Endodermal cell (in vitro differentiated cells): ENCODE data around the gene PCDHA4. TPM values are rescaled to one million over a fixed set of nuclear protein-coding genes. Genes with fewer than 3 reads are reported as not detected.
"Not testable (repeated sequence)": the region's sequence is repeated elsewhere in the genome, so short reads cannot be mapped to it uniquely, and the experiment has no call there.

Experiments
- DNase-seq: peaks from one replicate; pipeline ENCODE4 v3.0.0-alpha.2; 2017
- H3K27ac ChIP-seq: 2 replicates; pipeline ENCODE4 v1.5.1; 2013; ENCODE audit warnings: mild to moderate bottlenecking, low read depth, low read length, moderate library complexity
- H3K27me3 ChIP-seq: 2 replicates; pipeline ENCODE4 v1.6.1; 2013; ENCODE audit warnings: mild to moderate bottlenecking, low read length, moderate library complexity; ENCODE audit not compliant: insufficient read depth, control insufficient read depth, poor library complexity, severe bottlenecking
- H3K36me3 ChIP-seq: 2 replicates; pipeline ENCODE4 v1.7.0; 2013; ENCODE audit warnings: mild to moderate bottlenecking, low read length, moderate library complexity; ENCODE audit not compliant: control insufficient read depth, insufficient read depth
- H3K4me1 ChIP-seq: one replicate; pipeline ENCODE4 v1.7.0; 2013; ENCODE audit warnings: low read length; ENCODE audit not compliant: control insufficient read depth, insufficient read depth
- H3K4me3 ChIP-seq: 2 replicates; pipeline ENCODE4 v1.5.1; 2013; ENCODE audit warnings: mild to moderate bottlenecking, low read length, moderate library complexity
- H3K9ac ChIP-seq: 2 replicates; pipeline ENCODE4 v1.6.1; 2013; ENCODE audit warnings: mild to moderate bottlenecking, low read length, moderate library complexity; ENCODE audit not compliant: poor library complexity, severe bottlenecking; ENCODE audit errors: extremely low read depth
- H3K9me3 ChIP-seq: 2 replicates; pipeline ENCODE4 v1.6.1; 2013; ENCODE audit warnings: mild to moderate bottlenecking, low read length, moderate library complexity; ENCODE audit not compliant: control insufficient read depth
- H3K27ac Mint-ChIP-seq: 2 replicates; pipeline ENCODE4 v1.8.0; 2020; ENCODE audit warnings: mixed read lengths
- H3K27me3 Mint-ChIP-seq: 2 replicates; pipeline ENCODE4 v1.8.0; 2021; ENCODE audit warnings: mild to moderate bottlenecking, mixed read lengths; ENCODE audit not compliant: insufficient read depth
- H3K36me3 Mint-ChIP-seq: 2 replicates; pipeline ENCODE4 v1.8.0; 2020; ENCODE audit warnings: low read depth, mixed read lengths
- H3K4me1 Mint-ChIP-seq: 2 replicates; pipeline ENCODE4 v1.8.0; 2020; ENCODE audit warnings: mixed read lengths
- H3K4me3 Mint-ChIP-seq: 2 replicates; pipeline ENCODE4 v1.8.0; 2020; ENCODE audit warnings: mild to moderate bottlenecking, moderate library complexity, mixed read lengths
- H3K9me3 Mint-ChIP-seq: 2 replicates; pipeline ENCODE4 v1.8.0; 2020; ENCODE audit warnings: mild to moderate bottlenecking, mixed read lengths
- WGBS, 2 experiments: methylation state at CpG; one replicate each; pipeline versions ENCODE4 v1.1.5 to v1.1.7; 2013; ENCODE audit warnings: missing lambda C conversion rate in 2 of 2, mixed read lengths in 1 of 2; ENCODE audit not compliant: insufficient coverage in 1 of 2, insufficient read length in 1 of 2; 5-methylcytosine and 5-hydroxymethylcytosine counted together
- total RNA-seq, 2 donors: library from RNA; stranded (reverse); fragmentation: NEBNext Ultra II Directional in 1 of 2; extraction: Animal tissue kit (Norgen Biotek cat#: 25700) in 1 of 2; gene quantifications; 2 replicates in 1 of 2; 3 replicates in 1 of 2; pipeline ENCODE4 v1.2.1, GENCODE V29; 2021
- TF ChIP-seq, protein P1 (sequence below): fragments of 200-600 bp; sonication (generic); conservative IDR thresholded peaks from 2 replicates; pipeline ENCODE4 v1.5.0; 2021; ENCODE audit warnings: antibody characterized with exemption, mild to moderate bottlenecking

Gene PCDHA4
- total RNA-seq, 2 donors from 2014 or later: 5.6 to 6.3 TPM

GRCh38 chr5:140802781-140803271 is 4.0 kb upstream of the PCDHA4 start:
- H3K27me3 ChIP-seq: no peaks in the 10 kb centered on the region
- no peaks in the 10 kb centered on the region for H3K4me1 ChIP-seq
- Mint-ChIP-seq H3K4me1 (no peaks in the 10 kb centered on the region), H3K27ac (no peak overlapping the region), H3K27me3 (no peaks in the 10 kb centered on the region), H3K36me3 (peaks cover 26% of the 10 kb centered on the region), H3K4me3 (no peak overlapping the region), H3K9me3 (peaks cover 9% of the 10 kb centered on the region)
- TF ChIP-seq, protein P1, sequence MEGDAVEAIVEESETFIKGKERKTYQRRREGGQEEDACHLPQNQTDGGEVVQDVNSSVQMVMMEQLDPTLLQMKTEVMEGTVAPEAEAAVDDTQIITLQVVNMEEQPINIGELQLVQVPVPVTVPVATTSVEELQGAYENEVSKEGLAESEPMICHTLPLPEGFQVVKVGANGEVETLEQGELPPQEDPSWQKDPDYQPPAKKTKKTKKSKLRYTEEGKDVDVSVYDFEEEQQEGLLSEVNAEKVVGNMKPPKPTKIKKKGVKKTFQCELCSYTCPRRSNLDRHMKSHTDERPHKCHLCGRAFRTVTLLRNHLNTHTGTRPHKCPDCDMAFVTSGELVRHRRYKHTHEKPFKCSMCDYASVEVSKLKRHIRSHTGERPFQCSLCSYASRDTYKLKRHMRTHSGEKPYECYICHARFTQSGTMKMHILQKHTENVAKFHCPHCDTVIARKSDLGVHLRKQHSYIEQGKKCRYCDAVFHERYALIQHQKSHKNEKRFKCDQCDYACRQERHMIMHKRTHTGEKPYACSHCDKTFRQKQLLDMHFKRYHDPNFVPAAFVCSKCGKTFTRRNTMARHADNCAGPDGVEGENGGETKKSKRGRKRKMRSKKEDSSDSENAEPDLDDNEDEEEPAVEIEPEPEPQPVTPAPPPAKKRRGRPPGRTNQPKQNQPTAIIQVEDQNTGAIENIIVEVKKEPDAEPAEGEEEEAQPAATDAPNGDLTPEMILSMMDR: no peak
- DNase-seq: peak; percentile 27
- H3K36me3 ChIP-seq: no peaks in the 10 kb centered on the region
- peaks cover 8% of the 10 kb centered on the region for H3K9me3 ChIP-seq
- H3K4me3 ChIP-seq: no peak overlapping the region
- no peak overlapping the region for H3K27ac ChIP-seq
- no peak overlapping the region for H3K9ac ChIP-seq
- WGBS, 2 experiments: 95 to 97% methylated on average over 45 to 53 of the region's 53 CpGs

GRCh38 chr5:140808241-140808888 is 1.5 kb downstream of the PCDHA4 start:
- peak overlapping the region; percentile 89 for H3K4me3 Mint-ChIP-seq
- H3K9me3 ChIP-seq, H3K9ac ChIP-seq, H3K4me1 Mint-ChIP-seq, H3K4me1 ChIP-seq, H3K27ac Mint-ChIP-seq, H3K27ac ChIP-seq, H3K27me3 Mint-ChIP-seq, H3K9me3 Mint-ChIP-seq, H3K36me3 ChIP-seq, H3K4me3 ChIP-seq, H3K27me3 ChIP-seq: not testable (repeated sequence)
- peak; percentile 39 for DNase-seq
- WGBS, 2 experiments: 96 to 97% methylated on average over 44 to 62 of the region's 62 CpGs
- peaks cover 12% of the 10 kb centered on the region for H3K36me3 Mint-ChIP-seq

- H3K4me1 Mint-ChIP-seq: no peaks in the 10 kb centered on the region
- no peak overlapping the region for H3K4me3 Mint-ChIP-seq
- Histone ChIP-seq H3K27ac (no peak overlapping the region), H3K9me3 (no peaks in the 10 kb centered on the region), H3K36me3 (no peaks in the 10 kb centered on the region), H3K4me3 (no peak overlapping the region), H3K27me3 (no peaks in the 10 kb centered on the region), H3K4me1 (no peaks in the 10 kb centered on the region), H3K9ac (no peak overlapping the region)
- no peak overlapping the region for H3K27ac Mint-ChIP-seq
- WGBS, 2 experiments: 95 to 98% methylated on average over 36 to 43 of the region's 43 CpGs
- DNase-seq: peak; percentile 30
- peaks cover 7% of the 10 kb centered on the region for H3K36me3 Mint-ChIP-seq
- H3K9me3 Mint-ChIP-seq: no peaks in the 10 kb centered on the region
- TF ChIP-seq, protein P1: no peak
- H3K27me3 Mint-ChIP-seq: no peaks in the 10 kb centered on the region
Observed at GRCh38 chr5:140808889-140809291, 2.0 kb downstream of the PCDHA4 start.
